Psoas muscle (tissue), 8 donors: ENCODE measurements around the gene ITGB3BP. TPM values are rescaled to one million over a fixed set of nuclear protein-coding genes. Genes with fewer than 3 reads are reported as not detected.

Source experiments
- ATAC-seq, 4 donors: fragments of 200-7000 bp; cut with Tn5 transposase; one replicate each; pipeline ENCODE4 v1.9.1; 2020; ENCODE audit warnings: moderate library complexity in 3 of 4, mild to moderate bottlenecking in 2 of 4
- DNase-seq, 2 donors: peaks; one replicate each; pipeline ENCODE4 v3.0.0-alpha.2; 2020
- H3K27ac ChIP-seq: fragments of 200-600 bp; one replicate; pipeline ENCODE4 v1.8.0; 2022
- H3K27me3 ChIP-seq, 3 donors: fragments of 200-600 bp in 1 of 3; one replicate each; pipeline versions ENCODE4 v1.6.1 to v1.8.0; 2013 to 2022; ENCODE audit warnings: low read length in 2 of 3, mild to moderate bottlenecking in 2 of 3, moderate library complexity in 1 of 3; ENCODE audit not compliant: insufficient read depth in 3 of 3
- H3K36me3 ChIP-seq, 2 donors: fragments of 200-600 bp in 1 of 2; one replicate each; pipeline versions ENCODE4 v1.6.1 to v1.8.0; 2013 to 2022; ENCODE audit warnings: low read depth in 1 of 2, mild to moderate bottlenecking in 1 of 2, moderate library complexity in 1 of 2; ENCODE audit not compliant: insufficient read depth in 1 of 2
- H3K4me1 ChIP-seq: fragments of 200-600 bp; one replicate; pipeline ENCODE4 v1.8.0; 2022
- H3K4me3 ChIP-seq: fragments of 200-600 bp; one replicate; pipeline ENCODE4 v1.8.0; 2022; ENCODE audit warnings: mild to moderate bottlenecking
- H3K9me3 ChIP-seq: fragments of 200-600 bp; one replicate; pipeline ENCODE4 v1.8.0; 2022
- CTCF ChIP-seq: fragments of 200-600 bp; IDR thresholded peaks from one replicate; pipeline ENCODE4 v1.8.0; 2022; ENCODE audit warnings: antibody characterized with exemption
- WGBS, 3 donors: extraction: QIAGEN DNeasy Blood & Tissue Kit; methylation state at CpG; one replicate each; pipeline versions ENCODE4 v1.1.6 to v1.1.7; 2013; 5-methylcytosine and 5-hydroxymethylcytosine counted together
- intact Hi-C, 2 donors: fragments of 100-400 bp; cut with DNase I; formaldehyde crosslinking; loops; one replicate each; pipeline versions ENCODE4 v1.11.0 to v1.14.2; 2022
- polyA plus RNA-seq, 3 donors: library from polyadenylated mRNA; stranded (reverse); fragments of 200-250 nt; gene quantifications; one replicate each; pipeline ENCODE4 v1.2.3, GENCODE V29; 2013
- total RNA-seq, 4 donors: library from RNA; stranded (reverse); fragmentation: NEBNext Ultra II Directional in 2 of 4; extraction: Animal tissue kit (Norgen Biotek cat#: 25700) in 2 of 4; gene quantifications; one replicate each; pipeline versions ENCODE4 v1.2.1 to v1.2.4, GENCODE V29; 2021 to 2023
- donor health status: healthy with polysubstance abuse.
- donor health status: DM: no; HTN: no; CAD: no; lungs with moderate emphysema.
- donor health status: Bipolar disorder and iron deficiency.
- donor health status: healthy.
- donor health status: DM: yes; HTN: yes; CAD: no.
- donor health status: DM: no; HTN: no; CAD: no.
- donor health status: DM: no; HTN: no; CAD: no.
- donor health status: DM: yes; HTN: yes; CAD: no.

The ITGB3BP gene
- total and polyA plus RNA-seq, 7 donors: 2.0 to 12.9 (median 4.1) TPM

GRCh38 chr1:63411066-63411465 lies 112.0 kb downstream of the ITGB3BP start:
- WGBS, 3 donors: 69 to 73% (median 70%) methylated on average over 2 of the region's 2 CpGs
- TF ChIP-seq CTCF: no peak

GRCh38 chr1:63408331-63408730 lies 114.7 kb downstream of the ITGB3BP start:
- Histone ChIP-seq H3K9me3 (no peaks in the 10 kb centered on the region), H3K27me3 (no peaks in the 10 kb centered on the region), H3K4me3 (no peak overlapping the region), H3K36me3 (peaks cover 0 to 54% of the 10 kb centered on the region in 2 donors), H3K4me1 (no peaks in the 10 kb centered on the region), H3K27ac (no peak overlapping the region)
- DNase-seq (no peak), ATAC-seq (no peak)
- WGBS, 3 donors: 76 to 91% (median 85%) methylated on average over 4 of the region's 4 CpGs
- TF ChIP-seq CTCF: no peak
- intact Hi-C loops: no loop called here

More at GRCh38 chr1:63411066-63411465, 112.0 kb downstream of the ITGB3BP start:
- ATAC-seq (no peak), DNase-seq (no peak)
- H3K27ac ChIP-seq: no peak overlapping the region
- H3K36me3 ChIP-seq: peaks cover 3 to 39% of the 10 kb centered on the region in 2 donors
- no peaks in the 10 kb centered on the region for H3K9me3 ChIP-seq
- H3K4me1 ChIP-seq: no peaks in the 10 kb centered on the region
- intact Hi-C loops: no loop called here
- H3K27me3 ChIP-seq: no peaks in the 10 kb centered on the region
- no peak overlapping the region for H3K4me3 ChIP-seq

- no peak overlapping the region for H3K4me3 ChIP-seq
- TF ChIP-seq CTCF: no peak
- H3K27ac ChIP-seq: no peak overlapping the region
- H3K9me3 ChIP-seq: no peaks in the 10 kb centered on the region
- peaks cover 0 to 44% of the 10 kb centered on the region in 2 donors for H3K36me3 ChIP-seq
- ATAC-seq (no peak), DNase-seq (no peak)
- no peaks in the 10 kb centered on the region for H3K4me1 ChIP-seq
- intact Hi-C loops: no loop called here
- H3K27me3 ChIP-seq: no peaks in the 10 kb centered on the region
Measured at GRCh38 chr1:63407002-63407401, 116.0 kb downstream of the ITGB3BP start.

GRCh38 chr1:63405987-63406386 lies 117.0 kb downstream of the ITGB3BP start:
- Histone ChIP-seq H3K9me3 (no peaks in the 10 kb centered on the region), H3K27me3 (no peaks in the 10 kb centered on the region), H3K4me1 (no peaks in the 10 kb centered on the region), H3K4me3 (no peak overlapping the region), H3K27ac (no peak overlapping the region), H3K36me3 (peaks cover 0 to 39% of the 10 kb centered on the region in 2 donors)
- DNase-seq (no peak), ATAC-seq (no peak)
- no peak for TF ChIP-seq CTCF
- intact Hi-C loops: no loop called here

- no peak overlapping the region for H3K27ac ChIP-seq
- H3K27me3 ChIP-seq: no peaks in the 10 kb centered on the region
- intact Hi-C loops: no loop called here
- H3K4me1 ChIP-seq: no peaks in the 10 kb centered on the region
- no peak overlapping the region for H3K4me3 ChIP-seq
- no peak for DNase-seq
- peaks cover 0 to 39% of the 10 kb centered on the region in 2 donors for H3K36me3 ChIP-seq
- no peaks in the 10 kb centered on the region for H3K9me3 ChIP-seq
- TF ChIP-seq CTCF: no peak
- ATAC-seq: no peak
Measured at GRCh38 chr1:63405021-63405420, 118.0 kb downstream of the ITGB3BP start.
